ENCODE data around the gene ZBED4. TPM values are rescaled to one million over a fixed set of nuclear protein-coding genes. Genes with fewer than 3 reads are reported as not detected.

ZBED4 gene
- total and polyA plus RNA-seq, 8 donors, result 12.8 to 19.8 (median 15.1) TPM

DNA sequence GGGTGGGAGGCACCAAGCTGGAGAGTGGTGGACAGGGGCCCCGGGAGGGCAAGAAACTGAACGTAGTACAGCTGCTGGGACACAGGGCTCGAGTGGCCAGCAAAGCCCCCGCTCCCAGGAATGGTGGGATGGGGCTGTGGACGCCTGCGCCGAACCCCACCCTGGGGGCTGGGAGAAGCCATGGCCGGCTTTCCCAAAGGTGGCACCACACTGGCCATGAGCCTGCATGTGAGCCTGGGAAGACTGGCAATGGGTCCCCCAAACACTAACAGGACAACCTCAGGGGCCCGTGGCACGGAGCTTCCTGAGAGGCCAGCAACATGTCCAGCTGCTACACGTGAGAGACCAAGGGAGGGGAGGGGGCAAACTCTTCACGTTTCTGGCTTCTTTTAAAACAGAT is 60.6 kb downstream of the ZBED4 start:
- no peak overlapping the region for H3K27ac ChIP-seq
- intact Hi-C loops (cut with DNase I), result loop anchor here in 1 of 2 donors (10.0 kb wide), 1 partner anchor 139 kb away; no protein-coding TSS in a partner anchor
- peak in 1 of 4 donors; percentile 64 for DNase-seq
- peaks cover 0 to 47% of the 10 kb centered on the region in 2 donors for H3K36me3 ChIP-seq
- H3K27me3 ChIP-seq, result no peaks in the 10 kb centered on the region
- H3K9me3 ChIP-seq, result no peaks in the 10 kb centered on the region
- TF ChIP-seq, protein P1, sequence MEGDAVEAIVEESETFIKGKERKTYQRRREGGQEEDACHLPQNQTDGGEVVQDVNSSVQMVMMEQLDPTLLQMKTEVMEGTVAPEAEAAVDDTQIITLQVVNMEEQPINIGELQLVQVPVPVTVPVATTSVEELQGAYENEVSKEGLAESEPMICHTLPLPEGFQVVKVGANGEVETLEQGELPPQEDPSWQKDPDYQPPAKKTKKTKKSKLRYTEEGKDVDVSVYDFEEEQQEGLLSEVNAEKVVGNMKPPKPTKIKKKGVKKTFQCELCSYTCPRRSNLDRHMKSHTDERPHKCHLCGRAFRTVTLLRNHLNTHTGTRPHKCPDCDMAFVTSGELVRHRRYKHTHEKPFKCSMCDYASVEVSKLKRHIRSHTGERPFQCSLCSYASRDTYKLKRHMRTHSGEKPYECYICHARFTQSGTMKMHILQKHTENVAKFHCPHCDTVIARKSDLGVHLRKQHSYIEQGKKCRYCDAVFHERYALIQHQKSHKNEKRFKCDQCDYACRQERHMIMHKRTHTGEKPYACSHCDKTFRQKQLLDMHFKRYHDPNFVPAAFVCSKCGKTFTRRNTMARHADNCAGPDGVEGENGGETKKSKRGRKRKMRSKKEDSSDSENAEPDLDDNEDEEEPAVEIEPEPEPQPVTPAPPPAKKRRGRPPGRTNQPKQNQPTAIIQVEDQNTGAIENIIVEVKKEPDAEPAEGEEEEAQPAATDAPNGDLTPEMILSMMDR (IDR thresholded peaks at IDR 0.05), result no peak
- H3K4me3 ChIP-seq, result no peak overlapping the region
- H3K4me1 ChIP-seq, result peaks cover 10 to 18% of the 10 kb centered on the region in 2 donors
- no peak for ATAC-seq

DNA sequence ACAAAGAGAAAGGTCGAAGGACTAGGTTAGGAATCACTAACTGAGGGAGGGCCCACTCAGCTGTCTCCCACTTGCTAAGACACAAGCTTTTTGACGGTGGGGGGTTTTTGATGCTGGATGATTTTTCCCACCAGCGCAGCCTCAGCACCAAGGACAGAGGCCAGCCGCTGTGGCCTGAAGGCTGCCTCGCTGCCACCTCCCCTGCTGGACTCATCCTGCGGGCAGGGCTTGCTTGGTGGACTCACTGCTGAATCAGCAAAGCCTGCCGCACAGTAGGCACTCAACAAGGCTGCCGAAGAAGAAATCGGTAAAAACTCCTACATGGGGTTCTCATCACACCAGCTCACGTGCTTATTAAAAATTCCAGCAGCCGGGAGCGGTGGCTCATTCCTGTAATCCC is 62.0 kb downstream of the ZBED4 start:
- Histone ChIP-seq H3K4me3 (no peak overlapping the region), H3K27ac (no peak overlapping the region), H3K27me3 (no peaks in the 10 kb centered on the region), H3K4me1 (peaks cover 13 to 30% of the 10 kb centered on the region in 2 donors), H3K9me3 (no peaks in the 10 kb centered on the region), H3K36me3 (peaks cover 0 to 39% of the 10 kb centered on the region in 2 donors)
- DNase-seq (peak in 1 of 4 donors; percentile 49), ATAC-seq (no peak)
- TF ChIP-seq, protein P1 (IDR thresholded peaks at IDR 0.05), result no peak
- intact Hi-C loops (cut with DNase I), result loop anchor here in 1 of 2 donors (10.0 kb wide), 1 partner anchor 141 kb away; no protein-coding TSS in a partner anchor

DNA sequence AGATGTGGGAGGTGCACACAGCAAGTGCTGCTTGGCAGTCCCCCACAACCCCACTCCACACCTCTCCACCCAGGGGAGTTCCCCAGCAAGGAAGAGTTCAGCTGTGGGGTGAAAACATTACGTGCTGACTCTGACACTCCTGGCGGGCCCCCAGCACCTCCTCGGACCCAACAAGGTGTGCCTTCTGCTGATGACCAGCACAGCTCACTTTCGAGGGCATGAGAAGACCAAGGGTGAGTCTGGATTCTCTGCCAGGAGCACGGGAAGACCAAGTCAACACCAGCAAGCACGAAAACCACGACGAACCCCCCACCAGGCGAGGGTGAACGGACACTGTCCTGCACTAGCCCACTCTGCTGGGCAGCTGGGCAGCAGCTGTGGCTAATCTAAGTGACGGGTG is 63.2 kb downstream of the ZBED4 start:
- ATAC-seq, result no peak
- no peaks in the 10 kb centered on the region for H3K9me3 ChIP-seq
- H3K4me3 ChIP-seq, result peak overlapping the region in 1 of 2 donors; percentile 93
- intact Hi-C loops (cut with DNase I), result loop anchor here in 1 of 2 donors (10.0 kb wide), 1 partner anchor 142 kb away; no protein-coding TSS in a partner anchor
- no peak overlapping the region for H3K27ac ChIP-seq
- peak in 1 of 4 donors; percentile 50 for DNase-seq
- TF ChIP-seq, protein P1 (IDR thresholded peaks at IDR 0.05), result no peak
- peaks cover 13 to 30% of the 10 kb centered on the region in 2 donors for H3K4me1 ChIP-seq
- H3K27me3 ChIP-seq, result no peaks in the 10 kb centered on the region
- peaks cover 0 to 40% of the 10 kb centered on the region in 2 donors for H3K36me3 ChIP-seq

DNA sequence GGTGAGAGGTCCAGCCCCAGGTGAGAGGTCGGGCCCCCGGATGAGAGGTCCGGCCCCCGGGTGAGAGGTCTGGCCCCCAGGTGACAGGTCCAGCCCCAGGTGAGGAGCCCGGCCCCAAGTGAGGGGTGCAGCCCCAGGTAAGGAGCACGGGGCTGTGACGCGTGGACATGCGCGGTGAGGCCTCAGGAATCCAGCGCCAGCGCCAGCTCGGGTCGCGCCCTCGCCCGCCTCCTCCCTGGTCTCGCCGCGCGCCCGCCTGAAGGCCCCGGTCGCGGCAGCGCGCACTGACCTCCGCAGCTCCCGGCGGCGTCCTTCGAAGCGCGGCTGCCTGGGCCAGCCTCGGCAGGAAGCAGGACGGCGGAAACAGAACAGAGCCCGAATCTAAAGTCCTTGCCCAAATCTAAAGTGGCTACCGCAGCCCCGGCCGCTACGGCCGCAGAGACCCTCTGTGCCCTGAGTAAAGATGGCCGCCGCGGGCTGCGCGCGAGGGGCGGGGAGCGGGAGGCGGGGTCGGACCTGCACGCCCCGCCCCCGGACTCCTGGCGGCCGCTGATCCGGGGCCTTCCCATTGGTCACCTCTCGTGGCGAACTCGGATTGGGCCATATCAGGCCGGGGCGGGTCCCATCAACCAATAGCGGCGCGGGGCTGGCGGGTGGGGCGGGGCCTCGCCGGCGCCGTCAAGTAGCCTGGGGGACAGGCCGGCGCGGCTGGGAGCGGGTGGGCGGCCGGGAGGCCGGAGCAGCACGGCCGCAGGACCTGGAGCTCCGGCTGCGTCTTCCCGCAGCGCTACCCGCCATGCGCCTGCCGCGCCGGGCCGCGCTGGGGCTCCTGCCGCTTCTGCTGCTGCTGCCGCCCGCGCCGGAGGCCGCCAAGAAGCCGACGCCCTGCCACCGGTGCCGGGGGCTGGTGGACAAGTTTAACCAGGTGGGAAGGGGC is 64.6 kb downstream of the ZBED4 start, which contains the start of the genes ALG12 and CRELD2:
Gene ALG12, minus strand, starts transcription at position 465 of the 937 bp plus-strand sequence. CDS start 4,673 bp downstream, outside the sequence.
Gene CRELD2, plus strand, starts transcription at position 661 of the 937 bp plus-strand sequence. Its CDS starts 136 bp downstream, at position 797.
- peak; percentile 97 for ATAC-seq

More for the DNA sequence above, 64.6 kb downstream of the ZBED4 start, which contains the start of the genes ALG12 and CRELD2:
- Histone ChIP-seq H3K9me3 (no peaks in the 10 kb centered on the region), H3K4me3 (peak within 1 kb of the TSS; percentile 87 to 93), H3K4me1 (peaks cover 13 to 30% of the 10 kb centered on the region in 2 donors), H3K27me3 (no peaks in the 10 kb centered on the region), H3K27ac (peak within 1 kb of the TSS; percentile 96), H3K36me3 (peaks cover 0 to 34% of the 10 kb centered on the region in 2 donors)
- TF ChIP-seq, protein P1 (IDR thresholded peaks at IDR 0.05), result no peak
- peak; percentile 96 to 98 (median 97) for DNase-seq
- intact Hi-C loops (cut with DNase I), result loop anchor here in 1 of 2 donors (10.0 kb wide), 1 partner anchor 143 kb away; no protein-coding TSS in a partner anchor
